Activated CD4-positive, alpha-beta T cell treated with anti-CD3 and anti-CD28 coated beads, Interleukin-2, amount 10 ng/mL, durations not matched to agents 24 days and 14 days (primary cell): ENCODE results near the gene PPP1R9B. TPM values are rescaled to one million over a fixed set of nuclear protein-coding genes. Genes with fewer than 3 reads are reported as not detected.

Experiments used
- DNase-seq: peaks from one replicate; pipeline ENCODE4 v3.0.0; 2022
- H3K27ac Mint-ChIP-seq: one replicate; pipeline ENCODE4 v1.8.0; 2022; ENCODE audit warnings: mild to moderate bottlenecking, mixed read lengths
- H3K27me3 Mint-ChIP-seq: one replicate; pipeline ENCODE4 v1.8.0; 2022; ENCODE audit warnings: mixed read lengths
- H3K36me3 Mint-ChIP-seq: one replicate; pipeline ENCODE4 v1.8.0; 2022; ENCODE audit warnings: low read depth, mild to moderate bottlenecking, mixed read lengths
- H3K4me1 Mint-ChIP-seq: one replicate; pipeline ENCODE4 v1.8.0; 2021; ENCODE audit warnings: mixed read lengths
- H3K4me3 Mint-ChIP-seq: one replicate; pipeline ENCODE4 v1.8.0; 2022; ENCODE audit warnings: mild to moderate bottlenecking, moderate library complexity, mixed read lengths
- H3K9me3 Mint-ChIP-seq: one replicate; pipeline ENCODE4 v1.8.0; 2021; ENCODE audit warnings: mixed read lengths
- intact Hi-C: fragments of 100-400 bp; cut with micrococcal nuclease; formaldehyde crosslinking; loops from one replicate; pipeline ENCODE4 v1.15.1; 2023
- total RNA-seq: library from RNA; stranded (reverse); gene quantifications from 2 replicates; pipeline ENCODE4 v1.2.3, GENCODE V29; 2022

Gene PPP1R9B
- total RNA-seq, 1 donor from 2014 or later: 91.3 TPM

DNA sequence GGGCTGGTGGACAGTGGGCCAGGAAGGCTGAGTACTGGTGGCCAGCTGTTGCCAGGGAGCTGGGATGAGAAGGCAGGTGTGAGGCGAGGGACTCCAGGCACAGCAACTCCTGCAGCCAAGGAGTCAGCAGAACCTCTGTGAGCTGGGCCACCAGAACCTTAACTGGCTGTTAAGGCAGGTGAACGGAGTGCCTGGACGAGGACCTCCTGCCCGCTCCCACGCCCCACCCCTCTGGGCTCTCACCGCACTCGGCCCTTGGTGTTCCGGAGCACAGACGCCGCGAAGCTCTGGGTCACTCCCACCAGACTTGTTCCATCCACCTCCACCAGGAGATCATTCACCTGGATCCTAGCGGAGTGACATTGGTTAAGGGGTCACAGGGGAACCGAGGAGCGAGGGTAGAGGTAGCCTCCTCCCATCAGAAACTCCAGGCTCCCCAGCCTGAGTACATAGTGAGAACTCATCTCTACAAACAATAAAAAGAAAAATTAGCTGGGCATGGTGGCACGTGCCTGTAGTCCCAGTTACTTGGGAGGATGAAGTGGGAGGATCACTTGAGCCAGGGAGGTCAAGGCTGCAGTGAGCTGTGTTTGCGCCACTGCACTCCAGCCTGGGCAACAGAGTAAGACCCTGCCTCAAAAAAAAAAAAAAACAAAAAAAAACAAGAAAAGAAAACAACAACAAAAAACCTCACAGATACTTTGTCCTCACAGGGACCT, 9.3 kb downstream of the PPP1R9B start:
- Mint-ChIP-seq H3K9me3 (no peaks in the 10 kb centered on the region), H3K36me3 (peaks cover 84% of the 10 kb centered on the region), H3K4me1 (peaks cover 72% of the 10 kb centered on the region), H3K4me3 (peak overlapping the region; percentile 74), H3K27ac (peak overlapping the region; percentile 77), H3K27me3 (no peaks in the 10 kb centered on the region)
- DNase-seq: no peak
- intact Hi-C loops: loop anchor here (2.0 to 5.0 kb wide), 2 partner anchors 24 to 36 kb away; no protein-coding TSS in a partner anchor

DNA sequence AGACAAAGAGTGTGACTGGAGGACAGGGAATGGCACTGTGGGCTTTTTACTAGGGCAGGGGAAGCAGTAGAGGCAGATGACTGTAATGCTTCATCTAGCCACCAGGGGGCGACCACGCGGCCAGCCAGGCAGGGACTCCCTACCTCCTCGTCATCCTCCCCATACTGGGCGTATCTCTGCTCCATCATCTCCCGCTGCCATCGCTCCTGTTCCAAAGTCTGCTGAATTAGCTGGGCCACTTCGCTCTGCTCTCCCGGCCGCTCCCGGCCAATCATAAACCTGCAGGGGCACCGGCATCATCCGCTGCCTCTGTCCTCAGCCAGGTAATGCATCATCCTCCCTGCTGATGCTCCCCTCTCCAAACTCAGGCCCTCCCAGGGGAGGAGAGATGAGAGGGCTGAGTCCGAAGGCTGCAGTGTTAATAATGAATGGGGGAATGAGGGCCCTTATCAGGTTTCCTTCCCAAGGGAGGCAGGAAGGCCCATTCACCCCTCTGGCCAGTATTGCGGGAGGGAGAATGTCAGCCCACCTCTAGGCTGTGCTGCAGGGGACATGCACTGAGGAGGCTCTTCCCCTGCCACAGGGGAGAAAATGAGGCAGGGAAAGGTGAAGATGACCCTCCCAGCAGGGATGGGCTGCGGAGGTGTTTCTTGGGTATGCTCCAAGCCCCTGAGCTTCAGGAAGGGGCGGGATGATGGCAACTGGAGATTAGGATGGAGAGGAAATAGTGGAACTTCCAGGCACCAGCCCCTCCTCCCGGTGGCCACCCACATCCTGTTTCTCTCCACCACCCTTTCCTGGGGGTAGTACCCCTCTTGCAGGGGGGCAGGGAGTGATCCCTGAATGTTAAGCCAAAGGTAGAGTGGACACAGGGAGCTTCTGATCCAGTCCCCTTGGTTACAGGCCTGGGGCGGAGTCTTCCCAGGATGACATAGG, 10.3 kb downstream of the PPP1R9B start:
- Mint-ChIP-seq H3K4me1 (peaks cover 63% of the 10 kb centered on the region), H3K36me3 (peaks cover 83% of the 10 kb centered on the region)

DNA sequence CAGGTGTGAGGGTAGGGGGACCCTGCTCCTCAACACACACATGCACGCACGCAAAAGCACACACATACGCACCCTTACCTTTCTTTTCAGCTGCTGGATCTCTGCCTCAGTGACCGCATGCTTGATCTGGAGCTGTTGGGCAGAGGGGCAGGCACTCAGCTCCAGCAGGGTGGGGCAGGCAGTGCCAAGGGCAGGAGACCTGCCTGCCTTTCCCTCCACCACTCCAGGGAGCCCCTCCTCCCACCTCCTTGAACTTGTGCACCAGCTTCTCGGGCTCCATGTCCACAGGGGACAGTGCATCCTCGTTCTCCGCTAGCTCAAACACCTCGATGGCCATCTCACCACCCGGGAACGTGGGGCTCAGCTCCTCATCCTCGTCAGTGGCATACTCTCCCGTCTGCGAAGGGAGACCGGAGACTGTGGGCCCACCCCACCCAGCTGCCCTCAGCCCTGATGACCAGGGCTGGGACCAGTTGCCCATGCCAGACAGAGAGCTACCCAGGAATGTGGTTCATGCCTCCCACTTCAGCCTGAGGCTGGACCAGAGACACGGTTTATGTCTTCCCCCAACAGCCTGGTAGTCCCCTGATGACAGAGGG, 11.2 kb downstream of the PPP1R9B start:
- Mint-ChIP-seq H3K27ac (no peak overlapping the region), H3K36me3 (peaks cover 78% of the 10 kb centered on the region), H3K9me3 (no peaks in the 10 kb centered on the region), H3K27me3 (no peaks in the 10 kb centered on the region), H3K4me1 (peaks cover 55% of the 10 kb centered on the region), H3K4me3 (no peak overlapping the region)
- DNase-seq: no peak
- intact Hi-C loops: no loop called here

More for the DNA sequence above, 10.3 kb downstream of the PPP1R9B start:
- peak overlapping the region; percentile 77 for H3K27ac Mint-ChIP-seq
- H3K27me3 Mint-ChIP-seq: no peaks in the 10 kb centered on the region
- peak; percentile 95 for DNase-seq
- H3K9me3 Mint-ChIP-seq: no peaks in the 10 kb centered on the region
- H3K4me3 Mint-ChIP-seq: peak overlapping the region; percentile 74
- intact Hi-C loops: loop anchor here (1.0 to 5.0 kb wide), 4 partner anchors 11 to 37 kb away; no protein-coding TSS in a partner anchor

DNA sequence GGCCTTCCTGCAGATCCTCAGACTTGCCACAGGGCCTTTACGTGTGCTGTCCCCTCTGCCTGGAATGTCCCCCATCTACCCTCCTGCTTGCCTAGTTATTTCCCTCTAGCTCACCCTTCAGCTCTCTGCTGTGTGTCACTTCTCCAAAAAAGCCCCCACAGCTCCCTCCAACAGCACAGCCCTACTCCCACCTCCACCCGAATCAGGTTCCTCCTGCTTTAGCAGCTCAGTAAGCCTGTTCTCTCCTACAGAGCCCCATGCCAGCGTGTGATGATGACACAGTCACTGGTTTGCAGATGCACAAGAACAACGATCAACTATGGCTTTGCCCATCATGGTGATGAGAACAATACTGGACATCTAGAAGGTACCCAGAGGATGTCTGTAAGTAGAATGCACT, 13.4 kb downstream of the PPP1R9B start:
- no peaks in the 10 kb centered on the region for H3K27me3 Mint-ChIP-seq
- no peak for DNase-seq
- no peaks in the 10 kb centered on the region for H3K9me3 Mint-ChIP-seq
- H3K27ac Mint-ChIP-seq: peak overlapping the region; percentile 40
- intact Hi-C loops: no loop called here
- H3K4me3 Mint-ChIP-seq: no peak overlapping the region
- peaks cover 75% of the 10 kb centered on the region for H3K36me3 Mint-ChIP-seq
- H3K4me1 Mint-ChIP-seq: peaks cover 42% of the 10 kb centered on the region

DNA sequence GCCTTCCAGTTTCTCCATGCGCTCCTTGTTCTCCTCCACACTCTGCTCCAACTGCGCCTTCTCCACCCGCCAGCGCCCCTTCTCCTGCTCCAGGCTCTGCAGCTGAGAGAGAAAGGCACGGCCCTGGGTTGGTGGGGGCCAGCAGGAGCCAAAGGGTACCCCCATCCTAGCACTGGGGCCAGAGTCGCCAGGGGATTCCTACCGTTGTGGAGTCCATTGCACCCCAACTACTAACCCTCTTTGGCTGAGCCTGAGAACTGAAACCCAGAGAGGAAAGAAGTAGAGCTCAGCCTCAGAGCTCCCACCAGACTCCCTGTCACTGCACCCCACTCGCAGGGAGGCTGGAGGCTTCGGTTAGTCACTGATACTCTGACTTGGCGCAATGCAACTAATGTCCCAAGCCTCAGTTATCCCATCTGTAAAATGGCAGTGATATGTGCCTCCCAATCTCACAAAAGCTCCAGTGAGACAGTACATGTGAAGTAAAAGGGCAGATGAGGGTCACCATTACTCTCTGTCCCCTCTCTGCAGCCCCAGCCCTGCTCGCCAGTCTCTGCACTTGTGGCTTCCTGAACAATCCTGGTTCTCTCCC, 14.3 kb downstream of the PPP1R9B start:
- Mint-ChIP-seq H3K4me1 (peaks cover 41% of the 10 kb centered on the region), H3K36me3 (peaks cover 74% of the 10 kb centered on the region), H3K9me3 (no peaks in the 10 kb centered on the region), H3K27ac (no peak overlapping the region), H3K27me3 (no peaks in the 10 kb centered on the region), H3K4me3 (no peak overlapping the region)
- DNase-seq: no peak
- intact Hi-C loops: no loop called here

DNA sequence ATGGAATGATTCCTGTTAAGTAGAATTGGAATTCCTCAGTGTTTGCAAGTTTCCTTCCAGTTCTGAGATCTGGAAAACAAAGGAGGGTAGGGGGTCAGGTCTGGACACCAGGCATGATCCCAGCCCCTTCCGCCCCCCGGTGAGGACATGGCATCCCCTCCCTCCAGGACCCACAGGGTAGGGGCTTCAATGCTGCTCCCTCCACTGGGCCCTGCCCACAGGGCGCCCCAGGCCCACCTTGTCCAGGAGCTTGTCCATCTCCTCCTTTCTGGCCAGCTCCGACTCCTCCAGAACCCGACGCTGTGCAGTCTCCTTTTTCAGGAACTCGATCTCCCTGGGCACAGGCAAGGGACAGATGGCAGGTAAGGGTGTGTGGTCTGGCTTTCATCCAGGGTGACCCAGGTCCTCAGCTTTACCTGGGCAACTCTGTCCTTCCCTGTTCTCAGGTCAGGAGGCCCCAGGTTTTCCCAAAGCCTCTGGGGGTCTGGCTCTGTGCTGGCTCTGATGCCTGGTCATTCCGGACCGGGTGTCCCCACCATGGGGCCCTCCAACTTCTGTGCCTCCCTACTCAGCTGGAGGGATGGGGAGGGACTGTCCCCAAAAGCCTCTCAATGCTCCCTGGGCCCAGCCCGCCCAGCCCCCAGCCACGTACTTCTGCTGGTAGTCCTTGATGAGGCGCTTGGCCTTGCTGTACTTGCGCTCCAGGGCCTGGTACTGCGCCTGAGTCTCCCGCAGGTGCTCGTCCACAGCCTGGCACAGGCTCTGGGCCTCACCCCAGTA, 15.0 kb downstream of the PPP1R9B start:
- H3K9me3 Mint-ChIP-seq: no peaks in the 10 kb centered on the region
- H3K36me3 Mint-ChIP-seq: peaks cover 72% of the 10 kb centered on the region
- DNase-seq: no peak
- intact Hi-C loops: no loop called here
- peaks cover 4% of the 10 kb centered on the region for H3K27me3 Mint-ChIP-seq
- no peak overlapping the region for H3K4me3 Mint-ChIP-seq
- H3K27ac Mint-ChIP-seq: no peak overlapping the region
- H3K4me1 Mint-ChIP-seq: peaks cover 41% of the 10 kb centered on the region

DNA sequence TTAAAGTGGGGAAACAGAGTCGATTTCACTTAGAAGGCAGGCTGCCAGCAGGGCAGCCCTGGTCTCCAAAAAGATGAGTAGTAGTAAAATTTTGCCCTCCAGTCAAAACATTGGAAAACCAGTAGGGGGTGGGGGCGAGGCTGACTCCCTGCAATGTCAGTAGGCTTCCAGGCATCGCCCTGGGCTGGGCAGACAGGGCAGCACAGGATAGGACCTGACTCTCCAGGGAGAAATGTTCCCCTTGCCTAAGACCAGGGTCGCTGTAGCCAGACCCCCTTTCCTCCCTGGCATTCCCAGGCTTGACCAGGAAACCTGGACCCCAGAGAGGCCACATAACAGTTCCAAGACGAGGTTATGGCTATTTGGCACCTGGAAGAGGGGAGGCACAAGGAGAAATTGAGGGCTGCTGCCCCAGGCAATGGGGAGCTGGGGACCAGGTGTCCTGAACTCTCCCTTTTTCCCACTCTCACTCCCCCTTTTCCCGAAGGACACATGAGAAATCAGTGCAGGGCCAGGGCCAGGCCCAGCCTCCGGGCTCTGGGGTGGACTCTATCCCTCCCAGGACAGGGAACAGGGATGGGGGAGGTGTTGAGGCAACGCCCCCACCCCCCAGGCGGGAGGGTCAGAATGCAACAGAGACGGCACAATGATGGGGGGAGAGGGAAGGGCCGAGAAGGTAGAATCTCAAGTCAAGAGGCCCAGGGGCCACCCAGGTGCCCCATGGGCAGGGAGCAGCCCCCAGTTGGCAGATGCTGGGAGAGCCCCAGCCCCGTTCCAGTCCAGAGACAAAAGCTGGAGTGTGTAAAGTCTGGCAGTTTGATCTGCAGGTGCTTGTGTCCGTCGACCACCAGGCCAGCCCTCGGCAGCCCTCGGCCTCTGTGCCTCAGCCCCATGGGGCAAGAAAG, 16.0 kb downstream of the PPP1R9B start:
- Mint-ChIP-seq H3K4me3 (no peak overlapping the region), H3K27me3 (peaks cover 6% of the 10 kb centered on the region), H3K36me3 (peaks cover 61% of the 10 kb centered on the region), H3K9me3 (no peaks in the 10 kb centered on the region), H3K4me1 (peaks cover 32% of the 10 kb centered on the region), H3K27ac (no peak overlapping the region)
- DNase-seq: no peak
- intact Hi-C loops: no loop called here

DNA sequence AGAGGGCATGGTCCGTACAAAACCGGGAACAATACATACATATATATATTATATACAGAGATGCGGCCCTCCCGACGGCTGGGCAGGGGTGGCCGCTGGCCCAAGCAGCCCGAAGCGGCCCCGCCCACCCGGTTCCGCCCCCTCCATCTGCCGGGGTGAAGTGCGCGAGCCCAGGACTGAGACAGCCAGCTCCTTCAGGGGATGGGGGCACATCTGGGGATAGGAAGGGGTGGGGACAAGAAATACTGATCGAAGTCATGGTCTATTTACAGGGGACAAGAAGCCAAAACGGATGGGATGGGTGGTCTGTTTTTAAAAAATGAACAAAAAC, 16.7 kb downstream of the PPP1R9B start:
- intact Hi-C loops: loop anchor here (2.0 kb wide), 1 partner anchor 39 kb away; the partner anchor contains the start of gene PDK2
- no peak for DNase-seq
- H3K27ac Mint-ChIP-seq: no peak overlapping the region

DNA sequence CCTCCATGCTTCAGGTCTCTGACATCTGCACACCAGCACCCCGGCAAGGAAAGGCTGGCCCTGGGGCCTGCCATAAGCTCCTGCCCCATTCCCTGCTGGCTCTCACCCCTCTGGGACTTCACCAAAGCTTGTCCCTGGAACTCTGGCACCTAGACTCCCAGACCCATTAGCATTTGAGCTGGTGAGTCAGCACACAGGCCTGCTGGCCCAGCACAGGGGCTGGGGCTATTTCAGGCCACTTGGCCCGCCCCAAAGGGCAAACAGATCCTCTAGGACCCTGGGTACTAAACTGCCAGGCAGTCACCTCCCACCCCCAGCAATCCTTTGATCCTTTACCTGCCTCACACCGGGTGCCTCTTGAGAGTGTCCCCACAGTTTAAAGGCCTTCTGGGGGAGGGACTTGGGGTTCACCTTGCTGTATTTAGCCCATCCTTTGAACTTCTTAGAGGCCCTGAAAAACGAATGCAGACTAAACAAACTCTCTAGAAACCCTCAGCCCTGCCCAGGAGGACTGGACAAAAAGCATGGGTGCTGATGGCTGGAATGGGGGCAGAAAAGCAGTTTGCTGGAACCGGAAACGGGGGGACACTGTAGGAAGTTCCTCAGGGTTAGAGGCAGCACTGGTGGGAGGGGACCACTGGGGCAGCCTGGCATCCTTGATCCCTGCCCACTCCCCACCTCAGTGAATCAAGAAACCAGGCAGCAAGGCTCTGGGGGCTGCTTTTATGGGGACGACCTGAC, 17.3 kb downstream of the PPP1R9B start:
- H3K36me3 Mint-ChIP-seq: peaks cover 54% of the 10 kb centered on the region

More for the DNA sequence above, 16.7 kb downstream of the PPP1R9B start:
- H3K36me3 Mint-ChIP-seq: peaks cover 56% of the 10 kb centered on the region
- H3K9me3 Mint-ChIP-seq: no peaks in the 10 kb centered on the region
- peaks cover 9% of the 10 kb centered on the region for H3K27me3 Mint-ChIP-seq
- H3K4me3 Mint-ChIP-seq: no peak overlapping the region
- H3K4me1 Mint-ChIP-seq: peaks cover 32% of the 10 kb centered on the region

DNA sequence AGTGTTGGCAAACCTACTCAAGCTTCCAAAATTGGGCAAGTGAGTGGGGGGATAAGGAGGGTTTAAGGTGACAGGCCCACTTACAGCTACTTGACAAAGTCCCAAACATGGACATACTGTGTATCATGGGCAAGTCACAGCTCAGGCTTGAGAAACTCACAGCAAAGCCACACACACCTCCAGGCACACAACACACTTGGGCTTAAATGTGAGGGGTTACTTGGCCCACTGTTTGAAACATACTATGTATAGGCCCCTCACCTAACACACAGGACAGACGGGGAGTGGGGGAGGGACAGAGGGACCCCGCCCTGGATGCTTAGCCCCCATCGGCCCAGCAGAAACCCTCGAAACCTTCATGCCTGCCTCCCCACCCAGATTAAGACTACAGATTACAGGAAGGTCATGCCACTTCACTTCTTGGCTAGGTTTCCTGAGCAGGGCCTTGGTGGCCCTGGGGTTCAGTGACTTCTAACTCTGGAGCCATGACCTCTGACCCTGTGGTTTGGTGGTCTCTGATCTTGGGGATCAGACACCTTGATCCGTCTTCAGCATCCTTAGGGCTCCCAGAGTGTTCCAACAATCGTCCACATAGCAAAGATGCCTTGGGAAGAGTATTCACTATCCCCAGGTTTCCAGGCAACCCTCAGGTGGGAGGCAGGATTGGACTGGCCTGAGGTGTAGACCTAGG, 18.2 kb downstream of the PPP1R9B start:
- Mint-ChIP-seq H3K36me3 (peaks cover 45% of the 10 kb centered on the region), H3K4me3 (no peak overlapping the region), H3K9me3 (no peaks in the 10 kb centered on the region), H3K27me3 (peaks cover 23% of the 10 kb centered on the region), H3K4me1 (peaks cover 33% of the 10 kb centered on the region), H3K27ac (peak overlapping the region; percentile 45)
- DNase-seq: no peak
- intact Hi-C loops: loop anchor here (2.0 kb wide), 1 partner anchor 37 kb away; the partner anchor contains the start of gene PDK2

More for the DNA sequence above, 17.3 kb downstream of the PPP1R9B start:
- H3K9me3 Mint-ChIP-seq: no peaks in the 10 kb centered on the region
- H3K27ac Mint-ChIP-seq: no peak overlapping the region
- no peak overlapping the region for H3K4me3 Mint-ChIP-seq
- peaks cover 36% of the 10 kb centered on the region for H3K4me1 Mint-ChIP-seq
- no peak for DNase-seq
- intact Hi-C loops: loop anchor here (2.0 kb wide), 1 partner anchor 38 kb away; the partner anchor contains the start of gene PDK2
- peaks cover 14% of the 10 kb centered on the region for H3K27me3 Mint-ChIP-seq

DNA sequence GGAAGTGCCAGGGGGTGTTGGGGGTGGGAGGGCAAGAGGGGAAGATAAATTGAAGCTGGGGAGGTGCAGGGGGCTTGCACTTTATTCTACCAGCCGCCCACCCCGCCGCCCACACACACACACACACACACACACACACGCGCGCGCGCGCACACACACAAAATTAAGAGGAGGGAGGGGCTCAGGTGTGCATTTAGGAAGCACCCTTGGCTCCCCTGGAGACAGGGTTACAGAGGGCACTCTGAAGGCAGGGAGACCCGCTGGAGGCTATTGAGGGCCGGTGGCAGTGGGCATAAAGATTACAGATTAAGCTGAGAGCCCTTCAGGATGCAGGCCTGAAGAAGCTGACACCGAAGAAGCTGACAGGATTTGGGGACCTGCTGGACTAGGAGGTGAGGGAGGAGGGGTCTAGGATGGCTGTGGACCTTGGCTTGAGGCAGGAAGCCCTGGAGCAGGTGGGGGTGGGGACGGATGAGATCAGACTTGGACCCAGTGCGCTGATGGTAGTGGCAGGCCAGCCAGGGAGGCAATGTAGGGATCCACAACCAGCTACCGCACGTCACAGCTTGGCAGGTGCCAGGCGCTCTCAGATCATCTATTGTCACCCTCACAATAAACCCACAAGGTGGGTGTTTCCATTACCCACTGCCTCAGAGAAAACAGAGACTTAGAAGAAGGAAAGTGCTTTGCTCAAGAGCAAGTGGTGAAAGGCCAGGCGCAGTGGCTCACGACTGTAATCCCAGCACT, 19.7 kb downstream of the PPP1R9B start:
- Mint-ChIP-seq H3K27me3 (peaks cover 26% of the 10 kb centered on the region), H3K4me1 (peaks cover 28% of the 10 kb centered on the region), H3K36me3 (peaks cover 33% of the 10 kb centered on the region), H3K9me3 (no peaks in the 10 kb centered on the region), H3K27ac (peak overlapping the region; percentile 66), H3K4me3 (peak overlapping the region; percentile 73)
- intact Hi-C loops: no loop called here
- no peak for DNase-seq
